K562 (cell line): ENCODE data around the gene OR5AR1. TPM values are rescaled to one million over a fixed set of nuclear protein-coding genes. Genes with fewer than 3 reads are reported as not detected.

Source experiments
- BHLHE40 ChIP-seq: IDR thresholded peaks from 2 replicates; pipeline ENCODE4 v1.6.1; 2011; ENCODE audit warnings: low read length, improper control_type of control experiment
- CBFA2T3 ChIP-seq: fragments of 450-650 bp; IDR thresholded peaks from 2 replicates; pipeline ENCODE4 v1.6.1; 2017
- FOSL1 ChIP-seq: fragments of 200-800 bp; sonication (Bioruptor generic); conservative IDR thresholded peaks from 2 replicates; pipeline ENCODE4 v1.6.1; 2016; ENCODE audit warnings: missing genetic modification characterization, missing compliant biosample characterization
- HDAC6 ChIP-seq: IDR thresholded peaks from 2 replicates; pipeline ENCODE4 v1.6.1; 2012; ENCODE audit warnings: low read depth, mild to moderate bottlenecking, control low read depth, inconsistent platforms, low read length, moderate library complexity
- IFI16 ChIP-seq: fragments of 250-450 bp; sonication (Bioruptor Pico); IDR thresholded peaks from 2 replicates; pipeline ENCODE4 v2.1.2; 2022; ENCODE audit warnings: mild to moderate bottlenecking, inconsistent platforms
- JUNB ChIP-seq: fragments of 450-650 bp; formaldehyde crosslinking; conservative IDR thresholded peaks from 2 replicates; pipeline ENCODE4 v1.4.0; 2020; ENCODE audit warnings: mild to moderate bottlenecking
- JUND ChIP-seq, 2 experiments: IDR thresholded peaks; 2 replicates in 1 of 2; 3 replicates in 1 of 2; pipeline ENCODE4 v1.6.1; 2011; ENCODE audit warnings: borderline replicate concordance in 2 of 2, low read depth in 2 of 2, low read length in 2 of 2, improper control_type of control experiment in 1 of 2, missing biosample characterization in 1 of 2, missing genetic modification characterization in 1 of 2, missing genetic modification reagents in 1 of 2
- KAT7 ChIP-seq: sonication (generic); formaldehyde crosslinking; IDR thresholded peaks from 2 replicates; pipeline ENCODE4 v1.8.0; 2022; ENCODE audit warnings: missing genetic modification reagents, mild to moderate bottlenecking, borderline replicate concordance
- KDM2B ChIP-seq: fragments of 250-450 bp; sonication (Bioruptor Pico); IDR thresholded peaks from 2 replicates; pipeline ENCODE4 v1.8.0; 2021; ENCODE audit warnings: mild to moderate bottlenecking, moderate library complexity
- MAZ ChIP-seq, 2 experiments: fragments of 450-650 bp in 1 of 2; sonication (generic) in 1 of 2; formaldehyde crosslinking; IDR thresholded peaks in 1 of 2; conservative IDR thresholded peaks in 1 of 2; 2 replicates each; pipeline versions ENCODE4 v1.4.0 to v1.5.0; 2020; ENCODE audit warnings: mild to moderate bottlenecking in 1 of 2, missing genetic modification reagents in 1 of 2
- MCM3 ChIP-seq: fragments of 450-650 bp; IDR thresholded peaks from 2 replicates; pipeline ENCODE4 v1.6.1; 2016
- NFRKB ChIP-seq: fragments of 450-650 bp; IDR thresholded peaks from 2 replicates; pipeline ENCODE4 v1.6.1; 2016; ENCODE audit warnings: low read depth
- POLR2A ChIP-seq: fragments of 450-650 bp; conservative IDR thresholded peaks from 2 replicates; pipeline ENCODE4 v1.6.1; 2016
- RBM25 ChIP-seq: fragments of 200-400 bp; formaldehyde crosslinking; IDR thresholded peaks from 2 replicates; pipeline ENCODE4 v1.6.1; 2018; ENCODE audit warnings: low read length, low read depth, moderate library complexity; ENCODE audit not compliant: severe bottlenecking
- RFX5 ChIP-seq: IDR thresholded peaks from 2 replicates; pipeline ENCODE4 v1.6.1; 2011; ENCODE audit warnings: low read depth, mild to moderate bottlenecking, improper control_type of control experiment, low read length
- SP2 ChIP-seq: IDR thresholded peaks from 2 replicates; pipeline ENCODE4 v1.6.1; 2011; ENCODE audit warnings: mild to moderate bottlenecking, low read depth, low read length, moderate library complexity; ENCODE audit not compliant: poor library complexity, severe bottlenecking; ENCODE audit errors: extremely low read depth
- SRF ChIP-seq, 2 experiments: fragments of 250-450, 450-650 bp in 1 of 2; sonication (Bioruptor Pico) in 1 of 2; sonication (generic) in 1 of 2; formaldehyde crosslinking; IDR thresholded peaks; 2 replicates each; pipeline versions ENCODE4 v1.5.0 to v1.5.1; 2020 to 2022; ENCODE audit warnings: mild to moderate bottlenecking in 1 of 2, missing genetic modification reagents in 1 of 2
- TCFL5 ChIP-seq: fragments of 250-450 bp; sonication (Bioruptor Pico); conservative IDR thresholded peaks from 2 replicates; pipeline ENCODE4 v1.6.1; 2021; ENCODE audit warnings: mild to moderate bottlenecking, moderate library complexity, matching md5 sums
- THRAP3 ChIP-seq: fragments of 450-650 bp; IDR thresholded peaks from 2 replicates; pipeline ENCODE4 v1.6.1; 2016; ENCODE audit warnings: mild to moderate bottlenecking, inconsistent platforms, borderline replicate concordance
- ZNF699 ChIP-seq: fragments of 250-450 bp; sonication (Bioruptor Pico); IDR thresholded peaks from 2 replicates; pipeline ENCODE4 v1.8.0; 2021; ENCODE audit warnings: mild to moderate bottlenecking, moderate library complexity; ENCODE audit not compliant: insufficient replicate concordance
- polyA plus RNA-seq, 8 experiments: library from polyadenylated mRNA; depleted of rRNA in 4 of 8; stranded (reverse) in 5 of 8; unstranded in 3 of 8; fragments of >200 nt; fragmentation: Nextera tagmentation in 2 of 8; fragmentation: Illumina TruSeq in 1 of 8; extraction: Ambion mirVana in 2 of 8; extraction: Trizol in 1 of 8; gene quantifications; 2 replicates each; pipeline versions ENCODE4 v1.2.1 to v1.2.3, GENCODE V29; 2011 to 2014; ENCODE audit warnings: inconsistent platforms in 1 of 8, missing spikeins in 1 of 8
- total RNA-seq, 7 experiments: library from RNA; depleted of rRNA in 6 of 7; stranded (reverse); fragments of >200 nt in 6 of 7; fragmentation: Illumina TruSeq in 2 of 7; extraction: Trizol in 2 of 7; gene quantifications; 2 replicates each; pipeline versions ENCODE4 v1.2.1 to v1.2.3, GENCODE V29; 2011 to 2021; ENCODE audit warnings: low replicate concordance in 1 of 7
- TF ChIP-seq, protein P1 (sequence below): IDR thresholded peaks from 2 replicates; pipeline ENCODE4 v1.6.1; 2012; ENCODE audit warnings: low read depth, low read length, improper control_type of control experiment, borderline replicate concordance
- TF ChIP-seq, protein P2 (sequence below), 3 experiments: IDR thresholded peaks in 2 of 3; conservative IDR thresholded peaks in 1 of 3; 2 replicates each; pipeline ENCODE4 v1.5.1; 2011 to 2012; ENCODE audit warnings: low read length in 3 of 3, mild to moderate bottlenecking in 3 of 3, control low read depth in 2 of 3, improper control_type of control experiment in 1 of 3, inconsistent platforms in 1 of 3, low read depth in 1 of 3, mixed read lengths in 1 of 3, moderate library complexity in 1 of 3; ENCODE audit not compliant: insufficient read depth in 2 of 3

OR5AR1 gene
- total and polyA plus RNA-seq, 9 of the 15 experiments (the other 6 are each of a cell fraction or from before 2014, with no cell fraction given), result not detected

DNA sequence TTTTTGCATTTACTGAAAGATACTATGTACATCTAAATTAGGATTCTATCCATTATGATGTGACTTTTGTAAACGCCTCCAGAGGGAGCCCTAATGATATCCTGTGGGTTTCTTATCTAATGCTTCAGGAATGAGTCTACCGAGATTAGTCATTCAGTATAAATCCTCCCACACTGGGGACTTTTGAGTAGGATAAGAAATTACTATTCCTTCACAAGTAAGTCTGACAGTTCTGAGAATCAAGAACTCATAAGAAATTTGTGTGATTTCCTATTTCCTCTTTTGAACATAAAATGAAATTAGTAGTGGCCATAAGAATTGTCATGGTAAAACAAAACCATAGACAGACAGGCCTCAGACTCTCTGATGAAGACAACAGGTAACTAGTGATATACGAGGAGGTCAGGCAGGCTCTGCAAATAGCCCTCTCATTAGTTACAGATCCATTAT, 38.8 kb upstream of the OR5AR1 start (continued):
- TF ChIP-seq, protein P1, sequence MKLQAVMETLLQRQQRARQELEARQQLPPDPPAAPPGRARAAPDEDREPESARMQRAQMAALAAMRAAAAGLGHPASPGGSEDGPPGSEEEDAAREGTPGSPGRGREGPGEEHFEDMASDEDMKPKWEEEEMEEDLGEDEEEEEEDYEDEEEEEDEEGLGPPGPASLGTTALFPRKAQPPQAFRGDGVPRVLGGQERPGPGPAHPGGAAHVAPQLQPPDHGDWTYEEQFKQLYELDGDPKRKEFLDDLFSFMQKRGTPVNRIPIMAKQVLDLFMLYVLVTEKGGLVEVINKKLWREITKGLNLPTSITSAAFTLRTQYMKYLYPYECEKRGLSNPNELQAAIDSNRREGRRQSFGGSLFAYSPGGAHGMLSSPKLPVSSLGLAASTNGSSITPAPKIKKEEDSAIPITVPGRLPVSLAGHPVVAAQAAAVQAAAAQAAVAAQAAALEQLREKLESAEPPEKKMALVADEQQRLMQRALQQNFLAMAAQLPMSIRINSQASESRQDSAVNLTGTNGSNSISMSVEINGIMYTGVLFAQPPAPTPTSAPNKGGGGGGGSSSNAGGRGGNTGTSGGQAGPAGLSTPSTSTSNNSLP, result 0 out of 2 replicates have a peak, but pooled peaks have one; percentile 32
- TF ChIP-seq MAZ (CRISPR knock-in tag; conservative IDR thresholded peaks at IDR 0.05 in 1 of 2, IDR thresholded peaks at IDR 0.05 in 1 of 2) (no peak), POLR2A (no peak), THRAP3 (no peak), IFI16 (no peak), KDM2B (no peak), JUNB (CRISPR knock-in tag) (no peak), ZNF699 (no peak), MCM3 (no peak), NFRKB (no peak), TCFL5 (no peak), JUND (IDR thresholded peaks at IDR 0.05; ENCODE audit: borderline replicate concordance, low read depth, low read length) (peak; percentile 53), JUND (tag; IDR thresholded peaks at IDR 0.05; ENCODE audit: borderline replicate concordance, low read depth, low read length) (peak; percentile 42; the same call in 1 of the 3 replicates), BHLHE40 (no peak), SRF (CRISPR knock-in tag; IDR thresholded peaks at IDR 0.05) (no peak), FOSL1 (tag) (peak; percentile 70), KAT7 (CRISPR knock-in tag) (no peak), RFX5 (no peak), SP2 (no peak), CBFA2T3 (0 out of 2 replicates have a peak, but pooled peaks have one; percentile 9), HDAC6 (no peak), RBM25 (no peak)
- TF ChIP-seq, protein P2, sequence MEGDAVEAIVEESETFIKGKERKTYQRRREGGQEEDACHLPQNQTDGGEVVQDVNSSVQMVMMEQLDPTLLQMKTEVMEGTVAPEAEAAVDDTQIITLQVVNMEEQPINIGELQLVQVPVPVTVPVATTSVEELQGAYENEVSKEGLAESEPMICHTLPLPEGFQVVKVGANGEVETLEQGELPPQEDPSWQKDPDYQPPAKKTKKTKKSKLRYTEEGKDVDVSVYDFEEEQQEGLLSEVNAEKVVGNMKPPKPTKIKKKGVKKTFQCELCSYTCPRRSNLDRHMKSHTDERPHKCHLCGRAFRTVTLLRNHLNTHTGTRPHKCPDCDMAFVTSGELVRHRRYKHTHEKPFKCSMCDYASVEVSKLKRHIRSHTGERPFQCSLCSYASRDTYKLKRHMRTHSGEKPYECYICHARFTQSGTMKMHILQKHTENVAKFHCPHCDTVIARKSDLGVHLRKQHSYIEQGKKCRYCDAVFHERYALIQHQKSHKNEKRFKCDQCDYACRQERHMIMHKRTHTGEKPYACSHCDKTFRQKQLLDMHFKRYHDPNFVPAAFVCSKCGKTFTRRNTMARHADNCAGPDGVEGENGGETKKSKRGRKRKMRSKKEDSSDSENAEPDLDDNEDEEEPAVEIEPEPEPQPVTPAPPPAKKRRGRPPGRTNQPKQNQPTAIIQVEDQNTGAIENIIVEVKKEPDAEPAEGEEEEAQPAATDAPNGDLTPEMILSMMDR (IDR thresholded peaks at IDR 0.05 in 2 of 3, conservative IDR thresholded peaks at IDR 0.05 in 1 of 3; ENCODE audit: insufficient read depth in 2 of 3, low read depth in 1 of 3, low read length in 3 of 3), result peak in 1 of 3 experiments; percentile 27; a peak in 1 of 6 replicates
